GM19043 (cell line): ENCODE results near the gene PSMD14.
"Not testable (repeated sequence)": the region's sequence is repeated elsewhere in the genome, so short reads cannot be mapped to it uniquely, and the experiment has no call there.

Source experiments
- ATAC-seq: cut with Tn5 transposase; IDR thresholded peaks from one replicate; pipeline ENCODE4 v1.9.1; 2021; ENCODE audit warnings: low read depth; ENCODE audit not compliant: unreplicated experiment

PSMD14 gene

GRCh38 chr2:161332371-161332967 is 24.2 kb downstream of the PSMD14 start:
- no peak for ATAC-seq

- no peak for ATAC-seq
These were observed 27.4 kb downstream of the PSMD14 start for GRCh38 chr2:161335626-161336025.

GRCh38 chr2:161337247-161337646 is 29.0 kb downstream of the PSMD14 start:
- no peak for ATAC-seq

- ATAC-seq = not testable (repeated sequence)
These were observed 31.3 kb downstream of the PSMD14 start for GRCh38 chr2:161339532-161339931.

- not testable (repeated sequence) for ATAC-seq
These were observed 32.7 kb downstream of the PSMD14 start for GRCh38 chr2:161340930-161341413.

- ATAC-seq = no peak
These were observed 35.0 kb downstream of the PSMD14 start for GRCh38 chr2:161343235-161343634.

- no peak for ATAC-seq
These were observed 36.5 kb downstream of the PSMD14 start for GRCh38 chr2:161344692-161345091.

- no peak for ATAC-seq
These were observed 43.5 kb downstream of the PSMD14 start for GRCh38 chr2:161351678-161352077.

GRCh38 chr2:161352719-161353118 is 44.5 kb downstream of the PSMD14 start:
- ATAC-seq = peak; percentile 39

- ATAC-seq = no peak
These were observed 45.3 kb downstream of the PSMD14 start for GRCh38 chr2:161353543-161353942.

- no peak for ATAC-seq
These were observed 45.9 kb downstream of the PSMD14 start for GRCh38 chr2:161354106-161354505.

- ATAC-seq = no peak
These were observed 46.9 kb downstream of the PSMD14 start for GRCh38 chr2:161355106-161355505.

- no peak for ATAC-seq
These were observed 47.8 kb downstream of the PSMD14 start for GRCh38 chr2:161355983-161356382.

GRCh38 chr2:161357097-161357496 is 48.9 kb downstream of the PSMD14 start:
- no peak for ATAC-seq

GRCh38 chr2:161358838-161359237 is 50.6 kb downstream of the PSMD14 start:
- no peak for ATAC-seq

GRCh38 chr2:161360095-161360654 is 52.0 kb downstream of the PSMD14 start:
- ATAC-seq = not testable (repeated sequence)

GRCh38 chr2:161362568-161363166 is 54.4 kb downstream of the PSMD14 start:
- no peak for ATAC-seq

- no peak for ATAC-seq
These were observed 59.5 kb downstream of the PSMD14 start for GRCh38 chr2:161367675-161368074.

- no peak for ATAC-seq
These were observed 61.1 kb downstream of the PSMD14 start for GRCh38 chr2:161369311-161369710.

- ATAC-seq = no peak
These were observed 62.8 kb downstream of the PSMD14 start for GRCh38 chr2:161370981-161371380.

- ATAC-seq = no peak
These were observed 63.6 kb downstream of the PSMD14 start for GRCh38 chr2:161371869-161372268.

- no peak for ATAC-seq
These were observed 65.7 kb downstream of the PSMD14 start for GRCh38 chr2:161373942-161374341.
